Epithelial cell of prostate (primary cell): Measurements from ENCODE around the gene BRME1.

Source experiments
- DNase-seq: peaks from one replicate; pipeline ENCODE4 v3.0.0-alpha.2; 2011; ENCODE audit warnings: low read depth, low spot score
- H3K27ac ChIP-seq: fragments of 450-650 bp; 2 replicates; pipeline ENCODE4 v1.5.1; 2017; ENCODE audit warnings: mild to moderate bottlenecking

Gene BRME1

DNA sequence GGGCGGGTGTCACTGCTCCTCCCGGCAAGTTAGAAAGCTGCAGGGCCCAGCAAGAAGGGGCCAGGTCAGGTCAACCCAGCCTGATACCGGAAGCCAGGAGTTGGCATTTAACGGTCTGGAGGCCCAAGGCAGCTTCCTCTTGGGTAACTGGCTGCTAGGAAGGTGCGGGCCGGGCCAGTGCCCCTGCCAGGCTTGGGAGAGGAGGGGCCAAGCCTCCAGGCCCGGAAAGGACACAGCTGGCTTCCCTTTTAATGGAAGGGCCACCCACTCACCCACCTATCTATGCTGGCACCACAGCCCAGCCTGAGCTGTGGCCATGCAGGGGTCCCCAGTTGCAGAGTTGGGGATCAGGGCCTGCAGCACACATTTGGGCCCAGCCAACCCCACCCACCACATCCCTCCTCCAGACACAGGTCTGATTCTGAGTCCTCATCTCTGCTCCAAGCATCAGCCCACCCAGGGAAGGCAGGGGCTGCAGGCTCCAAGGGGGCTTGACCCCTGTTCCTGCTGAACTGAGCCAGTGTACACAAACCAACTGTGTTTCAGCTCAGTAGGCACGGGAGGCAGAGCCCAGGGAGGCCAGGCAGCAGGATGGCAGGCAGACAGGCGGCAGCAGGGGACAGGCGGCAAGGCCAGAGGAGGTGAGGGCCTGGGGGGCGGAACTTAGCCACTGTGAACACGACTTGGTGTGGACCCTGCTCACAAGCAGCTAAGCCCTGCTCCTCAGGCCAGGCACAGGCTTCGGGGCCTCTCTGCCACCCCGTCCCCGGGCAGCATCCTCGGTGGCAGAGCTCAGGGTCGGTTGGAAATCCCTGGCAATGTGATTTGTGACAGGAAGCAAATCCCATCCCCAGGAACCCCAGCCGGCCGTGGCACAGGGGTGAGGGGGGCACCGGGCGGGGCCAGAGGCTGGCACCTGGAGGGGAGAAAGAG is 69.9 kb downstream of the BRME1 start:
- H3K27ac ChIP-seq, result peak overlapping the region; percentile 100
- no peak for DNase-seq

DNA sequence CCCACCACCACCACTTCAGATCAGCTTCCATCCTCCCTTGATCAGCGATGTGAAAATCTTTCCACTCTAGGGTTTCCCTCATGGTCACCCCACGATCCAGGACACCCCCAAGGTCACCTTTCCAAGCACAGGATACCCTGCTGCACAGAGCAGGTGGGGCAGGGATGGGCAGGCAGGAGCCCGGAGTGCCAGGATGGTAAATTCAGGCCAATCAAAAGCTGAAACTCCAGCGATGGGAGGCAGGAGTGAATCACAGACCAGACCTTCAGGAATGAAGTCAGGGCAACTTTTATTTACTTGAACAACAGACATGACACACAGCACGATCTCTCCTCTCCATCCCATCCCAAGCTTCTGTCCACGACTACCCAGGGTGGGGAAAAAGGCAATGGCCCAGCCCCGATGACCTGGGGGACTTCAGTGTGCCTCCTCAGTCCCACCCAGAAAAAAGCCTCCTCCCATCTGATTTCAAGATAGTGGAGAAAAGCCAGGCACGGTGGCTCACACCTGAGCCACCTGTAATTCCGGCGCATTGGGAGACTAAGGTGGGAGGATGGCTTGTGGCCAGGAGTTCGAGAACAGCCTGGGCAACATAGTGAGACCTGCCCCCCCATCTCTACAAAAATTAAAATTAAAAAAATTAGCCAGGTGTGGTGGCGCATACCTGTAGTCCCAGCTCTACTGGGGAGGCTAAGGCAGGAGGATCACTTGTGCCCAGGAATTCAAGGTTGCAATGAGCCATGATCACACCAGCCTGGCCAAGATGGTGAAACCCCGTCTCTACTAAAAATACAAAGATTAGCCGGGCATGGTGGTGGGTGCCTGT is 71.5 kb downstream of the BRME1 start:
- peak overlapping the region; percentile 100 for H3K27ac ChIP-seq
- DNase-seq, result no peak

DNA sequence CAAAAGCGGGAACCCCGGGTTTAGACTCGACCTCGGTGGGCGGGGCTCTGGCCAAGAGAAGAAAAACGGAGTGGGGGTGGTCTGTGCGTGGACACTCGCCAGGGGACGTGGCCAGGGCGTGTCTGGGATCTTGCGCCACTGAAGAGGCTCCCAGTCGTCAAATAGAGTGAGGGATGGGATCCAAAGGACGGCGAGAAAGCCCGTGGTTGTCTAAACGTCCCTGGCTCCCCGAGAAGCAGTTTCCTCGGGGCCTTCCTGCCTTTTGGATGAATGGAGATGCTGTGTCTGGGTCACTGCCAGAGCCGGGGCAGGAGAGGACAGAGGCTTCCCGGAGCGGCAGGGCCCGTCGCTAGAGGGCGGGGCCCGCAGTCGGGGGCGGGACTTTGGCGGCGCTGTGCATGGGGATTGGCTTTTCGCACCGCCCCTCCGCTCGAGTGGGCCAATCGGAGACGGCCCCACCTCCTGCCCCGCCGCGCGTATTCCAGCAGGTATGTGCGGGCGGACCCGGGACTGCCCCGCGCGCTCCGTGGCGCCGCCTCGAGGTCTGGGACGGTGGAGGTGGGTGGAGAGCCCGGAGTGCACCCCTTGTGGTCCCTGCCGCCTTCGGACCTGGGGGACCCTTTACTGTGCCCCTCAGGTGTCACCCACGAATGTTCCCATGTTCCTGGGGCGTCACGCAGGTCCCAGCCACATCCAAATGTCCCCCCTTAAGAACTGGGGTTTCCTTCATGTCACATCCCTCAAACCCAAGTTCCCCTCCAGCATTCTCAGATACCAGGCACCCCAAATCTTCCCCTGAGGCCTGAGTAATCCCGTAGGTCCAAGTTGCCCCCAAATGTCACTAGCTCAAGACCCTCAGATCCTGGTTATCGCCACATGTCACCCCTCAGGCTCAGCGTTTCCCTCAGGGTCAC is 72.3 kb downstream of the BRME1 start:
- peak overlapping the region; percentile 100 for H3K27ac ChIP-seq
- no peak for DNase-seq
